NCI-H82 treated with DMSO at 0.1 percent for 48 hours (cell line): ENCODE data around the gene HS6ST2.
A peak's percentile ranks its signal among the peaks of the same experiment; 100 is the strongest.
"Not testable (repeated sequence)": the region's sequence is repeated elsewhere in the genome, so short reads cannot be mapped to it uniquely, and the experiment has no call there.

Source experiments
- DNase-seq: peaks from one replicate; lab custom pipeline; 2025; ENCODE audit not compliant: unreplicated experiment; lab: John Stamatoyannopoulos, UW

The HS6ST2 gene

GRCh38 chrX:132958091-132958703, at the start of gene HS6ST2:
Gene HS6ST2, minus strand, starts transcription at chrX:132958629.
- DNase-seq = no peak

DNA sequence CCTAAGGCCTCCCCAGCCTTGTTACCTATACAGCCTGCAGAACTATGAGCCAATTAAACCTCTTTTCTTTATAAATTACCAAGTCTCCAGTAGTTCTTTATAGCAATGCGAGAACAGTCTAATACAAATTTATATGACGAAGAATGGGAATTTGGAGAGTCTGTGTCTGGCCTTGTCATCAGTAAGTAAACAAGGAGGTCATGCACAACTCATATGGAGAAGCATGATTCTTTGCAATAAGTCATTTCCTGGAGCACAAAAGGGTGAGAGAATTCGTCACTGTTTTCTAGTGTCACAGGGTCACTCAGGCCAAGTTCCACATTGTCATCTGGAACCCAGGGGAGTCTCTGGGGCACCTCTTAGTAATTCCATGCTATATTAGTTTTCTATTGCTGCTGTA, 49.0 kb upstream of the HS6ST2 start:
- DNase-seq = no peak

GRCh38 chrX:133005616-133006015, 47.2 kb upstream of the HS6ST2 start:
- no peak for DNase-seq

DNA sequence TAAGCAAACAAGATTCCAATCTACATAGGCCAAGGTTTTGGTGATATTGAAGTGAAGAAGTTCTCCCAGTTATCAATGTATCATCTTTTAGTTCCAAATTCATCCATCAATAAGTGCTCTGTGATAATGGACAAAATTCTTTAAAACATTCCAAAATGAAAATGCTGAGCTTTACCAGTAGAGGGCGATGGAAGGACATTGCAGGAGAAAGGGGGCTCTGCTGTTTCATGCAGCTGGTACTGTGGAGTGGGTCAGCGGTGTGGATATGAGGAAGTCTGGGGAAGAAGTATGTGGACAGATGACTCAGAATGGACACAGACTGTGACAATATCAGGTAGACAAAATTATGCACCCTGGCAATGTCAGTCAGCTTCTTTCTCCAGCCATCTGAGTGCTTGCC, 46.6 kb upstream of the HS6ST2 start:
- DNase-seq = peak; percentile 1

DNA sequence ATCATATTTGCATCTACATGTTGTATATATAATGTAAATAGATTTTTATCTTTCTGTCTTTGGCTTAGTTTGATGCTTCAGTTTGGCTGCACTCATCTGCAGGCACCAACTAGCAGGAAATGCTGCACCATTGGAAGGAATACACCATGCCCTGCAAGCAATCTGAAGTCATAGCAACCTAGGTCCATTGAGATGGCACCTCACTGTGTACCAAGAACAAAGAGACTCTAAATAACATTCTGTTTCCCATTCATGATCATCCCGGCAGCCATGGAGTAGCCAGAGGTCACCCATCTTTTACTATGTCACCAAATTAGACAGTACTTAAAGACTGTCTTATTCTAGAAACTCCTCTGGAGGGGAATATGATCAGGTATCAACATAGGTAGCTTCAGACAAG, 40.8 kb upstream of the HS6ST2 start:
- DNase-seq = no peak

DNA sequence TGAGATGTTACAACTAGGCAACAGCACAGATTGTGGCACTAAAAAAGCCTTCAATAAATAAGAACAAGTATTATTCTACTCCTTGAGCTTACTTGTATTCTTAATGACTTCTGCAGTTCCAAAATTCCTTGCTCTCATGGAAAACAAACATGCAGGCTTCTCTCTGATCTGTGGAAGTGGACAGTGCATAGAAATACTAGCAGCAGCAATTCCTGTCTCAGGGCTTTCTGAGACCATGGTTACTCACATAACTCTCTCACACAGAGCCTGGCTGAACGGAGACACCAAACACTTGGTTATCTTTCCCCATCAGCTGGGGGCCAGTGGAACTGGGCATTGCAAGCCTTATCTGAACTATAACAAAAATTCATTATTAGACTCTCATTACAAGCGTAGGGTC, 32.4 kb upstream of the HS6ST2 start:
- no peak for DNase-seq

GRCh38 chrX:132986556-132986955, 28.1 kb upstream of the HS6ST2 start:
- no peak for DNase-seq

GRCh38 chrX:132984058-132984650, 25.7 kb upstream of the HS6ST2 start:
- DNase-seq = no peak

GRCh38 chrX:132983496-132983895, 25.1 kb upstream of the HS6ST2 start:
- no peak for DNase-seq

GRCh38 chrX:132980035-132980434, 21.6 kb upstream of the HS6ST2 start:
- DNase-seq = not testable (repeated sequence)

DNA sequence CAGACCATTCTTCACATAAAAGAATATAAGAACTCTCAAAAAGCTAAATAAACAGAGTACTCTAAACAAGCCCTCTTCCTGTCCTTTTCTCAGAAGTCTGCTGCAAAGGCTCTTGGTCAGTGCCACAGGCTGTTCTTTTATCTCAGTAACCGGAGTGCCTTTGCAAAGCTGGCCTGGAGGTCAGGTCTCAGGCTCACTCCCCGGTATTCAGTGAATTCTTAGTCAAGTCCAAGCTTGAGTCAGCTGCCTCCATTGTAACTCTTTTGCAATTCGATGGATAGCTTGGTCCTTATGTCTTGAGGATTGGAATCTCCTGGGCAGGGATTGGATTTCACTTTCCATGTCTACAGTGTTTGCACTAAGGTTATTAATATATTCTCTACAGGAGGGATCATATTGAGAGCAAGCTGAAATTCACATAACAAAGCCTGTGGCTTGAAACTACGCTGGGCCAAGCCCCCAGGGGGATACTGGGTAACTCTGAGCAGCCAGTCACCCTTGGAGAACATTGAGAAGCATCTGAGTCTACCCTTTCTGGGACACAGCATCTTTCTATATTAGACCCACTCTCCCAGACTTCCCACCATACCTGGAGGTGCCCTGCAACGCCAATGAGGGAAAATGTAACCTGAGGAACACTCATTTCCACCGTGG, 10.0 kb upstream of the HS6ST2 start:
- no peak for DNase-seq

- DNase-seq = no peak
These were observed 8.6 kb upstream of the HS6ST2 start for GRCh38 chrX:132967049-132967448.

DNA sequence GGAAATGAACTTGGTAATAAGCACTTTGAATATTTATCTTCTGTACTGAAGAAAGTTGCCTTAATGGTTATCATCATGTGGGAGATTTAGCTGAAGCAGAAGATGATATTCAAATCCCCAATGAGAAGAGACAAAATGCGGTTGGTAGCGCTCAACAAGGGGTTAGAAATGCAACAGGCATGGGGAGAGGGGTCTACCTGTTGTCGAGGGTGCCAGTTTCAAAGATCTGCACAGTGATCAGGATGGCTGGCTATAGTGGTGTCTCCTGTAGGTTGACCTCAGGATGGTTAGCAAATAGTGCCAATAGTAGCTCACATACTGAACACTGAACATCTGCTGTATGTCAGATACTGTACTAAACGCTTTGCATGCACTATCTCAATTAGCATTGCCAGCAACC, 7.0 kb upstream of the HS6ST2 start:
- DNase-seq = no peak

GRCh38 chrX:132961511-132961910, 3.1 kb upstream of the HS6ST2 start:
- DNase-seq = no peak

DNA sequence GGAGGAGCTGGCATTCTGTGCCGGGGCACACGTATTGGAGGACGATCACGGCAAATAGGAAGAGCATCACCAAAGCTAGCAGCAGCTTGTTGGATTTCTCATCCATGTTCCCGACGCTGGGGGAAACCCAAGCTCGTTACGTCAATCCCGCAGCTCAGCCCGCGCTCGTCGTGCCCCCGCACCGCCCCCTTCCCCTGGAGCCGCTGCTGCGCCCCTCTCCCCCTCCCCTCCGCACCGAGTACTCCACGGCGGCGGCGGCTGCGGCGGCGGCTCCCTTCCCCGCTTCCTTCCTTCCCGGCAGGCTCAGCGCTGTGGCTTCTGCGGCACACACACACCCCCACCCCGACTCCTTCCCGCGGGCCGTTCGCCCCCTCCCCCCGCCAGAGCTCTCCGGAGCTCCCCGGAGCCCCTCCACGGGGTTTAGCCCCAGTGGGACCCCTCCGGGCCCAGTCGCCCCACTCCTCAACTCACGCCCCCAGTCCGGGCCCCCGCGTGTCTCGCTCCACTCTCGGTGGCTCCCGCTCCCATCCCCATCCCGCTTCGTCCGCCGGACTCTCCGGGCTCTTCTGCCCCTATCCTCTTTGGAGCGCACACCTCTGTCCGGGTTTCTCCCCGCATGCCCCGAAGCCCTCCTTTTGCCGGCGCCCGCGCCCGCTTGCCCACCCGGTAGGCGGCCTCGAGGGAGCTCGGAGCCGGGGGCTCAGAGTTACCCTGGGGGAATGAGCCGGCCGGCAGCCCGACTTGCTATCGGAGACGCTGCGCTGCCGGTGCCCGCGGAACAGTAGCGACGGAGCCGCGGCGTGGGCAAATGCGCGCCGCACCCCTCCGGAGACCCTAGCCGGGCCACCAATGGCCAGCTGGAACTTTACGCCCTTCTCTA, 978 bp downstream of the HS6ST2 start:
- DNase-seq = no peak

DNA sequence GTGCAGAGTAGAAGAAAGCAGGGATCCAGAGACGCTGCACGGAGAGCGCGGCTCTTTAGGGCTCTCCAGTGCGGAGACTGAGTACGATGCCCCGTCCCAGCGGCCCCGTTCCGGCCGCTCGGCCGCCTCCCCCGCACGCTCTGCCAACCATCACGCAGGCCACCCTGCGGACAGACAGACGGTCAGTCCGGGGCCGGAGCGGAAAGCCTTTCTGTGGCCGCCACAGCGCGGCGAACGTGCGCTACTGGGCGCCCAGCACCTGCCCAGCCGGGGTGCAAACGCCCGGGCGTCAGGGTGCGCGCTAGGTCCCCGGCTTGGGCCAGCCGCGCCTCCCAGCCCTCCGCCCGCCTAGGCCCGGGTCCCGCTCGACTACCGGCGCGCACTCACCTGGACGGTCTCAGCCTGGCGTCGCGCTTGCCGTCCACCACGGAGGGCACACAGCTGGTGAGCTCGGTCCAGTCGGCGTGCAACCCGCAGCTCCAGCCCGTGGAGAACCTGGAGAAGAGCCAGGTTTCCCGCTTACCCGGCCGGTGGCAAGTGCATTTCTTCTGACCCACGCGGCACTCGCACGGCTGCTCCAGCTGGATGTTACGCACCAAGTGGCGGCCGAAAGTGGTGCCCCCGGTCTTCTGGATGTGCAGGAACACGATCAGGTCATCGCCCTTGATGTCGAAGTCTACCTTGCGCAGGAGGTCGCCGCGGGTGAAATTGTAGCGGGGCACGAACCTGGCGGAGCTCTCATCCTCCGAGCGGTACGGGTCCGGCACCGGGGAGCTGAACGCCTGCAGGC, 1.8 kb downstream of the HS6ST2 start:
- no peak for DNase-seq

GRCh38 chrX:132955690-132956089, 2.7 kb downstream of the HS6ST2 start:
- no peak for DNase-seq

- no peak for DNase-seq
These were observed 4.1 kb downstream of the HS6ST2 start for GRCh38 chrX:132954323-132954722.

DNA sequence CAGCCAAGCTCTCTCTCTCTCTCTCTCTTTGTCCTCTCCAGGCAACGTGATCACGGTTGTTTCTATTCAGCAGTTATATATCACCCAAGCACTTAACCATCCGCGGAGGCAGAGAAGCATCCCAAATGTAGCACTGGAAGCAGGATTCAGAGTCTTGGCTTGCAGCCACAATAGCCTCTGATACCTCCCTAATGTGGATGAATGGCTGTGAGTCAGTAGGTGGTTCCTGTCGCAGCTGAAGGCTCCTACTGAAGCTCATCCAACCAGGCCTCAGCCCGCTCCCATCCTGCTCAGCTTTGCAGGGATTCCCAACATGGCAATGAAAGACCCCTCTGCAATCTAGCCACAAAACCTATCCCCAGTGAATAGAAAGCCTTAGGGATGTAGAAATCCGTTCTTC, 5.1 kb downstream of the HS6ST2 start:
- no peak for DNase-seq

GRCh38 chrX:132948648-132949260, 9.7 kb downstream of the HS6ST2 start:
- no peak for DNase-seq
